Activated CD4-positive, alpha-beta T cell treated with anti-CD3 and anti-CD28 coated beads for 1 hour (primary cell): ENCODE measurements around the gene PTPRT.

Experiments used
- DNase-seq: peaks from one replicate; pipeline ENCODE4 v3.0.0-alpha.2; 2020

Gene PTPRT

GRCh38 chr20:42161228-42161829, 1028.4 kb downstream of the PTPRT start:
- DNase-seq = no peak

GRCh38 chr20:42159808-42160207, 1029.9 kb downstream of the PTPRT start:
- no peak for DNase-seq

GRCh38 chr20:42158272-42158671, 1031.4 kb downstream of the PTPRT start:
- DNase-seq = no peak

- no peak for DNase-seq
These were observed 1034.1 kb downstream of the PTPRT start for GRCh38 chr20:42155586-42155985.

GRCh38 chr20:42152575-42152974, 1037.1 kb downstream of the PTPRT start:
- no peak for DNase-seq

- no peak for DNase-seq
These were observed 1039.5 kb downstream of the PTPRT start for GRCh38 chr20:42150230-42150629.

GRCh38 chr20:42138729-42139128, 1051.0 kb downstream of the PTPRT start:
- DNase-seq = no peak

GRCh38 chr20:42134265-42135098, 1055.2 kb downstream of the PTPRT start:
- no peak for DNase-seq

- no peak for DNase-seq
These were observed 1058.7 kb downstream of the PTPRT start for GRCh38 chr20:42130810-42131596.

GRCh38 chr20:42125426-42125825, 1064.3 kb downstream of the PTPRT start:
- no peak for DNase-seq

- no peak for DNase-seq
These were observed 1065.7 kb downstream of the PTPRT start for GRCh38 chr20:42123981-42124473.

- no peak for DNase-seq
These were observed 1071.1 kb downstream of the PTPRT start for GRCh38 chr20:42118409-42119125.

- DNase-seq = no peak
These were observed 1071.7 kb downstream of the PTPRT start for GRCh38 chr20:42118001-42118400.

GRCh38 chr20:42113236-42113635, 1076.5 kb downstream of the PTPRT start:
- no peak for DNase-seq

- DNase-seq = no peak
These were observed 1077.5 kb downstream of the PTPRT start for GRCh38 chr20:42112161-42112560.

GRCh38 chr20:42111349-42111748, 1078.4 kb downstream of the PTPRT start:
- DNase-seq = no peak

GRCh38 chr20:42110301-42110700, 1079.4 kb downstream of the PTPRT start:
- no peak for DNase-seq

- no peak for DNase-seq
These were observed 1087.7 kb downstream of the PTPRT start for GRCh38 chr20:42102000-42102399.

- DNase-seq = no peak
These were observed 1089.5 kb downstream of the PTPRT start for GRCh38 chr20:42100137-42100704.

GRCh38 chr20:42099101-42099500, 1090.6 kb downstream of the PTPRT start:
- DNase-seq = no peak

- no peak for DNase-seq
These were observed 1091.3 kb downstream of the PTPRT start for GRCh38 chr20:42098418-42098817.

GRCh38 chr20:42097741-42098140, 1092.0 kb downstream of the PTPRT start:
- DNase-seq = no peak
